HG03175 (cell line): ENCODE results near the gene PPP4C.

Source experiments
- ATAC-seq: cut with Tn5 transposase; IDR thresholded peaks from one replicate; pipeline ENCODE4 v1.9.1; 2021; ENCODE audit warnings: mild to moderate bottlenecking, moderate library complexity; ENCODE audit not compliant: unreplicated experiment

The PPP4C gene

DNA sequence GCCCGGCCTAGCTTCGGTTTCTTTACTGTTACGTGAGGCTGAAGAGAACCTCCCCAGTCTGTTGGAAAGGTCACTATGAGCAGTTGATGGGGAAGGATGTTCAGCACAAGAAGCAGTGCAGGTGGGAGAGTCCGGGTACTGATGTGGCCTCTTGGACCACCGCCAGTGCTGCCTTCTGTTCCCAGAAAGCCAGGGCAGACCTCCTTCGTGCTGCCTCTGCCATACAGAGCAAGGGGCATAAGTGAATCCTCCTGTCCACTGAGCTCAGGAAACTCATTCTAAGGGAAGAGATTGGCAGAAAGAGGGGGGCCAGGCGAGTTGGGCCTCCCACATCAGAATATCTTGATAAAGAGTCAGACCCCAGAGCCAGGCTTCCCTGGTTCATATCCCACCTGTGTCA lies 3.7 kb downstream of the PPP4C start:
- ATAC-seq, result no peak

DNA sequence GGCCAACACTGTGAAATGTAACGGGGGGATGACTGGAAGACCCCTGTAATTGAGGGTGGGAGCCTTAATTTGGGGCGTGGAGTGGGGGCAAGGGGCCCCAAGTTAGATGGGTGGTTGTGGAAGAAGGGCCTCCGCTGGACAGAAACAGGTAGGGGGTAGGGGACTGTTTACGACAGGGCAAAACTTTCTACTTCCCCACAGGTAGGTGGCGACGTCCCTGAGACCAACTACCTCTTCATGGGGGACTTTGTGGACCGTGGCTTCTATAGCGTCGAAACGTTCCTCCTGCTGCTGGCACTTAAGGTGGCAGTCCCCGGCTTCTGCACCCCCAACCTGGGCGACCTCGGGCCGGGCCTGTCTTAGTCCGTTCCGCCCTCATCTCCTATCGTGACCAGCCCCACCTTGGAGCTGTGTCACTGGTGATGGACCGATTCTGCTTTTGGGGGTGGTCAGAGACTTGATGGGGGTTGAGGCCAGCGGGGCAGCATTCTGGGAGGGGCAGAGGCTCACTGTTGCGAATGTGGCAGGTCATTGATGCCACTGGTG lies 6.8 kb downstream of the PPP4C start:
- no peak for ATAC-seq

DNA sequence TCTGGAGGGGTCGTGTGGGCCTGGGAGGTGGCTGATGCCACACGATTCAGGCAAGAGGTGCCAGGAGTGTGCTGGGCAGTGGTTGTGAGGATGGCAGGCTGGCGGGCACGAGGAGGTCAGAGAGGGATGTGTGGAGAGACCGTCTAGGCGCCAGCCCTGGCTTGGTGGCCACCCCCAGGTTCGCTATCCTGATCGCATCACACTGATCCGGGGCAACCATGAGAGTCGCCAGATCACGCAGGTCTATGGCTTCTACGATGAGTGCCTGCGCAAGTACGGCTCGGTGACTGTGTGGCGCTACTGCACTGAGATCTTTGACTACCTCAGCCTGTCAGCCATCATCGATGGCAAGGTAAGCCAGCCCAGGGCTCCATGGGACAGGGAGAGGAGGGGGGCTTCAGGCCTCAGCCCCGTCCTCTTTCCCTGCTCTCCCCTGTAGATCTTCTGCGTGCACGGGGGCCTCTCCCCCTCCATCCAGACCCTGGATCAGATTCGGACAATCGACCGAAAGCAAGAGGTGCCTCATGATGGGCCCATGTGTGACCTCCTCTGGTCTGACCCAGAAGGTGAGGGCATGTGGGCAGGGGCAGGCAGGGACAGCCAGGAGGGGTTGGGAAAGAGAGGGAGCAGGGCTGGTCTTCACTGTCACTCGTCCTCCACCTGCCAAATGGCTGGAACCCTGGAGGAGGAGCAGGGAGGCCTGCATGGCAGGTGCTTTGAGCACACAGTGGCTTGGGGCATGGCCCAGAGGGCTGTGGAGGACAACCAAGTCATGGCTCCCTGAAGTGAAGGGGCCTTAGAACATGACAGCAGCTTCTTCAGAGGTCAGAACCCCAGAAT lies 7.6 kb downstream of the PPP4C start:
- no peak for ATAC-seq

DNA sequence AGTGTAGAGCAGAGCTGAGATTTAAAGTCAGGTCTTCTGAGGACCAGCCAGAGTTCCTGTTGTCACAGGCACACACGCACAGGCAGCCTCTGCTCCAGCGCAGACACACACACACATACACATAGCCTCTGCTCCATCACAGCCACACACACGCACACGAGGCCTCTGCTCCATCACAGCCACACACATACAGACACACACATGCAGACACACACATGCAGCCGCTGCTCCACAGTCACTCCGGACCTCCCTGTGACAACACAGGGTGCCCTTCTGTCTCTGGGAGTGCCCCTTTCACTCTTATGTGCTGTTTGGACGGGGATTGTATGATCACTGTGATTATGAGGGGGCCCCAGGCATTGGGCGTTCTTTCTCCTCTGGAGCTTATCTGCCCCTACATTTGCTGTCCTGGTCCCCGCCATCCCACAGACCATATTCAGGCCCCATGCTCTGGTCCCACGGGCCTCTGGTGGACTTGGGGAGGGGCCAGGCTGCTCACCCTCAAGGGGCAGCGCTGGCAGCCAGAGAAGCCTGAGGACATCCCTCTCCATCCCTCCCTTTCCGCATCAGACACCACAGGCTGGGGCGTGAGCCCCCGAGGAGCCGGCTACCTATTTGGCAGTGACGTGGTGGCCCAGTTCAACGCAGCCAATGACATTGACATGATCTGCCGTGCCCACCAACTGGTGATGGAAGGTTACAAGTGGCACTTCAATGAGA lies 8.5 kb downstream of the PPP4C start:
- ATAC-seq, result no peak

DNA sequence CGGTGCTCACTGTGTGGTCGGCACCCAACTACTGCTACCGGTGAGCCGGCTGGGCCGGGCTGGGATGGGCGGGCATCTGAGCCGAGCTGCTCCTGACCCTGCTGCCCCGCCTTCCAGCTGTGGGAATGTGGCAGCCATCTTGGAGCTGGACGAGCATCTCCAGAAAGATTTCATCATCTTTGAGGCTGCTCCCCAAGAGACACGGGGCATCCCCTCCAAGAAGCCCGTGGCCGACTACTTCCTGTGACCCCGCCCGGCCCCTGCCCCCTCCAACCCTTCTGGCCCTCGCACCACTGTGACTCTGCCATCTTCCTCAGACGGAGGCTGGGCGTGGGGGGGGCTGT lies 9.0 kb downstream of the PPP4C start:
- ATAC-seq, result no peak

DNA sequence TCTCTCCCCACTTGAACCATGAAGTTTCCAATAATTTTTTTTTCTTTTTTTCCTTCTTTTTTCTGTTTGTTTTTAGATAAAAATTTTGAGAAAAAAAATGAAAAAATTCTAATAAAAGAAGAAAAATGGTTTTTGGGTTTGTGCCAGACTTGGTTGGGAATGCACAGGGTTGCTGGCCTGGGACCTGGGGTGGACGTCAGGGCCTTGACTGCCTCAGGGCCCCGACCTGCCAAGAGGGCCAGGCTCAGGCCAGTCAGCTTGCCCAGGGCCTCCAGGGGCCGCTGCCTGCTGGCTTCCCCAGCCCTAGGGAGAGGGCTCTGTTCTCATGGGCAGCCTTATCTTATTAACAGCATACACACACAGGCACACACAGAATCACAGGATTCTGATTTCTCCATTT lies 9.5 kb downstream of the PPP4C start:
- ATAC-seq, result no peak

DNA sequence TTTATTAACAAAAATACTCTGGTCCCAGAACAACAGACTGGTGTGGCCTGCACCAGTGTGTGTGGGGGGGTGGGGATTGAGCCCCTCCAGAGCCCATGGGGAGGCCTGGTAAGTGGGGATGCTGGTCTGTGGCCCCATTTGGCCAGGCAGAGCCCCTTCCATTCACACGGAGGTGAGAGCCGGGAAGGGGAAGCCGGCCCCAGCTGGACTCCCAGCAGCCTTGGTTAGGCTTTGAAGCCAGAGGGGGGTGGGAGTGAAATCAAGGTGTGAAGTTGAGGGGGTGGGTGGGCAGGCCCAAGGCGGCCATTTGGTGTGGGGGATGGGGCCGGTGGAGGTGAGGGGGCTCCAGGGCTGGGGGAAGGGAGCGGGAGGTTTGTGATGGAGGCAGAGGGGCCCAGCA lies 10.0 kb downstream of the PPP4C start:
- no peak for ATAC-seq

DNA sequence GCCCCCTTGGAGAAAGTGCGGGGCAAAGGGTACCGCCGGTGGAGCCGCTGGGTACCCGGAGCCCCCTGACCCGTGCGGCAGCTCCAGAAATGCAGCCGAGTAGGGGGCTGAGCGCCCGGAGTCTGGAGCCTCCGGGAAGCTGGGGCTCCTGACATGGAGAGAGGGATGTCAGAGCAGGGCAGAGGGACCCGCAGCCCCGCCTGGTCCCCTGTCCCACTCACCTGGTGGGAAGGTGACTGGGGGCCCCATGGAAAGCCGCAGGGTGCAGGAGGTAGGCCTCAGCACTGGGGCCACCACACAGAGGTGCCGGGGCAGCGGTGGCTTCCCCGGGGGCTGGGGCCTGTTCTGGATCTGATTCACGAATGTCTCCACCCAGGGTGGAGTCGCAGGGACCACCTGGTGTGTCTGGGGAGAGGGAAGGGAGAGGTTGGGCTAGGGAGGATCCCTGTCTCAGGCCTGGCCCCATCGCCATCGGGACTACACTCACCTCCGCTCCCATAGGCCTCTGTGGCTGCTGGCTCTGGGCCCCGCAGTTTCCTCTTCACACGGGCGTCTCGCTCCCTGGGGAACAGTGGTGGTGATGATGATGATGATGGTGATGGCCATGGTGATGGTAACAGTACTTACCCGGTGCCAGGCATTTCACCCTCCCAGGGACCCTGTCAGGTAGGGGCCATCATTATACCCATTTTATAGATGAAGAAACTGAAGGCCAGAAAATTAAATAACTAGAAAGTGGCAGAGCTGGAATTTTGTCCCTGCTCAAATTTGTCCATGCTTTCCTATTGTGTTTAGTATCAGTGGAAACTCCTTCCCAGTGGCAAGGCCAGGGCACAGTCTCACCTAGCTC lies 10.7 kb downstream of the PPP4C start:
- no peak for ATAC-seq

DNA sequence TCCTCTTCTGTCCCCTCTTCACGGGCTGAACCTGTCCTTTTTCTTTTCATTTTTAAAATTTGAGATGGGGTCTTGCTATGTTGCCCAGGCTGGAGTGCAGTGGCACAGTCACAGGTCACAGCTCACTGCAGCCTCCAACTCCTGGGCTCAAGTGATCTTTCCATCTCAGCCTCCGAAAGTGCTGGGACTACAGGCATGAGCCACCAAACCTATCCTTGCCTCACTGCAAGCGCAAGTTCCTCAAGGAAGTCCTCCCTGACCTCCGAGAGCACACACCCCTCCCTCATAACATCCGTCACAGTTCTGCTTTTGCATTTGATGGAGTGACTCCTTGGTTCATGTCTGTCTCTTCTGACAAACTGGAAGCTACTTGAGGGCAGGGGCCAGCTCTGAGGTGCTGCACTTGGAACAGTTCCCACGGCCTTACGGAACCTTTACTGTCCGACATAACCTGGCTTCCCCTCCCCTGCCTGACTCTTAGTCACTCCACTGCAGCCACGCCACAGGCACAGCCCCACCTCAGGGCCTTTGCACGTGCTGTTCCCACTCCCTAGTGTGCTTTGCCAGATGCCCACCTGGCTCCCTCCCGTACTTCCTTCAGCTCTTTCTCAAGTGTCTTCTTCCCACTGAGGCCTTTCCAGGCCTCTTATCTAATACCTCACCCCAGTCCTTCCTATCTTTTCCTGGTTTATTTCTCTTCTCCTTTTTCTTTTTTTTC lies 11.5 kb downstream of the PPP4C start:
- no peak for ATAC-seq

DNA sequence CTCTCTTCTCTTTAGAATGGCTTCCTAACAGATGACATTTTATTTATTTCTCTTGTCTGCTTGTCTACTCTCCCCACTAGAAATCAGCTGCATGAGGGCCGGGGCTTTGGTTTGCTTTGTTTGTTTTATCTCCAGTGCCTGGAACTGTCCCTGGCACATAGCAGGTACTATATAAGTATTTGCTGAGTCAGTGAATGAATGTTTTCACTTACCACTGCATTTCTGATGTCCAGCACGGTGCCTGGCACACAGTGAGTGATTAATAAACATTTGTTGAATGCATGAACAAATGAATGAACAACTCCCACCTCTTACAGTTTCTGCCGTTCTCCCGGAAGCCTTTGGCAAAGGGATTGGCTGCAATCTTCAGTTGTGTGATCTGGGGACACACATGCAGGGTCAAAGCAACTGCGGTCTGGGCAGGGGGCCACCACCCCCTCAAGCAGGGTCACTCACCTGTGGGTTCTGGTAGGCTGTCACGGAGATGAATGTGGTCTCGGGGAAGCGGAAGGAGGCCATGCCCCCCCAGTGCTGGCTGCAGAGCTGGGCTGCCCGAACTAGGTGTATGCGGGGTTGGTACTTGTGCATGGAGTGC lies 12.5 kb downstream of the PPP4C start:
- ATAC-seq, result no peak

DNA sequence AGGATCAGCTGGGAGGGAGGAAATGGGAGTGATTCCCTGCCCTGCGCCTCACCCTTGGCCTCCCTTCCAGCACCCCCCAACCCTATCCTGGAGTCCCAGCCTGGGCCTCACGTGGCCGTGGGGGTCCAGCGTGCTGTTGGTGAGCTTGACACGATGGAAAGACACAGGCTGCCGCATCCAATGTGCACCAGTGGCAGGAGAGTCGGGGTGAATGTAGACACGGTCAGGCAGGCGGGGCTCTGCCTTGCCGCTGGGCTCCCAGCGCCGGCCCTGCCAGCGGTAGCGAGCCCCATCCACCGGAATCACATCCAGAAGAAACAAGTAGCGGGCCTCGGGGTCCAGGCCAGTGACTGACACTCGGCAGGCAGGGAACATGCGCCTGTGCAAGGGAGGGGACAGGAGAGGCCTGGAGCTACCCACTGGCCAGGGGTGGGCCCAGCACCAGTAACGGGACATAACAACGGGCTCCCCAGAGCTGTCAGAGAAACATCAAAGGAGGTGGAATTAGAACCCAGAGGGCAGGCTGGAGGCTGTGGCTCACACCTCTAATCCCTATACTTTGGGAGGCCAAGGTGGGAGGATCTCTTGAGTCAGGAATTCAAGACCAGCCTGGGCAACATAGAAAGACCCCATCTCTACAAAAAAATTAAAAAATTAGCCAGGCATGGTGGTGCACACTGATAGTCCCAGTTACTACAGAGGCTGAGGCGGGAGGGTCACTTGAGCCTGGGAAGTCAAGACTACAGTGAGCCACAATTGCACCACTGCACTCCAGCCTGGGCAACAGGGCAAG lies 13.2 kb downstream of the PPP4C start:
- no peak for ATAC-seq

DNA sequence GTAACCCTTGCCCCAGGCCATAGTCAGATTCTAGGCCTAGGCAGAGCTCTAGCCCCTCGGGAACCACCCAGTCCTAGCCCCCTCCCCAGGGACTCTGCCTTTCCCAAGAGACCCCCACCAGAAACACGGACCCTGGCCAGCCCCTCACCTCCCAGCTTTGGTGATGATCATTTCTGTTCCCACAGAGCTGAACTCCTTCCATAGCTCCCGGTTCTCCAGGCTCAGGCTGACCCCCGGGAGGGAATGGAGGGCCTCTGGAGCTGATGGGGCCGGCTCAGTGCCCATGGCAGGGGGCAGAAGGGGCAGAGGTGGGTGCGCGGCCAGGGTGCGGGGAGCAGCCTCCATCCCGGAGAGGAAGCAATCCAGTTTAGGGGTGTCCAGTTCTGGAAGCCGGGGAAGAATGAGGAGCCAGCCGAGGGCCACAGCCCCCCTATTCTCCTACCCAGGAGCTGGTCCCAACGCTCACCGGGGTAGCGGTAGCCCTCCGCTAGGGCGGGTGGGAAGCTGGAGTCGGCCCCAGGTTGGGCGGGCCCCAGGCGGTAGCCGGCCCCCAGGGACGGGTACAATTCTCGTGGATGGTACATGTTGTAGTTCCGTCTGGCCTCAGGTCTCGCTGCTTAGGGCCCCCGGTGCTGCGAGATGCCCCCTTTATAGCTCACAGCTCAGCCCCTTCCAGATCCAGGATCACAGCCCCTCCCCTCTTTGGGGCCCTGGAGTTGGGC lies 15.0 kb downstream of the PPP4C start:
- no peak for ATAC-seq

DNA sequence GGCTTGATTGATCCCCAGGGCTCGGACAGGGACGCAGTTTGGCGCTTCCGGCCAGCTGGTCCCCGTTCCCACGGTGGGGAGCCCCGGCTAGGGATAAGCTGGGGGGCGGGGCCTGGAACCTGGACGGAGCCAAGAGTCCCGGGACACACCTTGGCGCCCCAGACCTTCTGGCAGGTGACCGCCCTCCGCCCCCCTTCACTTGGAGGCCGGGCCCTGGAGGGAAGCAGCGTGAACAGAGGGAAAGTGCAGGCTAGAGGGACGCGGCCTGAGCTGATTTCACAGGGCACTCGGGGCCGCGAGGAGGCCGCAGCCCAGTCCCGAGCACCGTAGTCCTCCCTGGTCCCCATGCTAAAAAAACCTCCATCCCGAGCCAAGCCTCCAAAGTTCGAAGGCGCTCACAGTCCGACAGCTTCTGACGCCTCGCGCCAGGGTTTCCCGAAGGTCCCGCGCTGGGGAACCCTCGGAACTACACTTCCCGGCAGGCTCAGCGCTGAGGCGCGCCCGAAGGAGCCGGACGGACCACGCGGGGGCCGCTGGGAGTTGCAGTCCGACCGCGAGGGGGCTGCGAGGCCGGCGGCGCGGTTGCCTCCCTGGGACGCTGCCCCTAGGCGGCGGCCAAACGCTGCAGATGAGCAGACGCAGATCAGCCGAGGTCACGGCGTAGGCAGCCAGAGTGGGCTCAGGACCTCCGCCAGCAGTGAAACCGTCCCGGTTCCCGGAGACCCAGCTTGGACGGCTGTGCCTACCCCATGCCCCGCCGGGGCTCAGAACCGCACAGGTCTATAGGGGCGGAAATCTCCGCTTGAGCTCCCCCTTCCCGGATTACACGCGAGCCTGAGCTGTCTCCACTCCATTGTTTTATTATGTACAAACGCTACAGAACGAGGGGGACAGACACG lies 15.9 kb downstream of the PPP4C start, which contains the start of gene TBX6:
Gene TBX6 (minus strand): TSS at position 451 of the 899 bp plus-strand sequence. CDS start 731 bp downstream, outside the sequence.
- peak; percentile 63 for ATAC-seq

DNA sequence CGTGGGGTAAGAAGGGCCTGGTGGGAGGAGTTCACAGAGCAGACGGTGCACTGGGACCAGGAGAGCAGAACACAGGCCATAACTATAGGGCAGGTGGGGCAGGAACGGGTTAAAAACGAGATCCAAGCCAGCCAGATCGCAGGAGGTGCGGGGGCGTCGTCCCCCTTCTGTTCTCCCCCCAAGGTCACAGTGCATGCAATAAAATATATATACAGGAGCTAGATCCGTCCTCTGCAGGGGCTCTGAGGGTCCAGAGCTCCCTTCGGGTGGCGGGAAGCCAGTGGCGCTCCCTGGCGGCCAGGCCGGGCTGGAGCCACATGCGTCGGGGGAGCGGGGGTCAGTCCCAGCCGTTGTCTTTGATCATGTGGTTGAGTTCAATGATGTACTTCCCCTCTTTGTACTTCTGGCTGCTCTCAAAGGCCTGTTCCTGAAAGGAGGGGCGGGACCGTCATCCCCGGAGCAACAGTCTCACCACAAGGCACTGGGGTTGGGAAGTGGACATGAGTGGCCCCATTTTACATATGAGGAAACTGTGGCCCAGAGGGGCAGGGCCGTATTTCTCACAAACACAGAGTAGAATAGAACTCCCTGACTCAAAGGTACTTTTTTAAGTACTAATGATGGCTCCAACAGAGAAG lies 16.7 kb downstream of the PPP4C start:
- ATAC-seq, result peak; percentile 45

DNA sequence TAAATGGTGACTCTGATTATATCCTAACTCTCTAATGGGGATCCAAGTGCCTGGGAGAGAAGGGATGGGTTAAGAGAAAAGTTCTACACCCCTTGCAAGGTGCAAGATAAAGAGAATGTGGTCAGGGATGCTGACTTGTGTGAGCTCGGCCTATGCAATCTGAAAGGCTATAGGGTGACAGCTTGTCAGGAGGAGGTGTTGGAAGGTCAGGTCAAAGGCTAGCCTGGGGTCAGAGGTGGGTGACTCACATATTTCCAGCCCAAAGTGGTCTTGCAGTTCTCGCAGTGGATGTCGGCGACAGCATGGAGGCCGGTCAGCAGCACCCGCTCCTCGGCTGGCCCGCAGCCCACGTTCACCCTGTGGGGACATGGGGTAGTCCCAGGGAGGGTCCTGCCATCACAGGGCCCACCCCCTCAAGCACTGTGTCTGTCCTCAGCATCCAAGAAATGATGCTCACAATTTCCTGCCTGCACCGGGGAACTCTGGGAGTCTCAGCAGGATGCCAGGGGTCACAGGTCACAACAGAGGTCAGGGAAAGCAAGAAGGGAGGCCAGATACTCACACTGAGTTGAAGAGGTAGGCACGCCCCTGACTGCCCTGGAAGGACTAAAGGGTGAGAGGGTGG lies 18.9 kb downstream of the PPP4C start:
- ATAC-seq, result no peak

DNA sequence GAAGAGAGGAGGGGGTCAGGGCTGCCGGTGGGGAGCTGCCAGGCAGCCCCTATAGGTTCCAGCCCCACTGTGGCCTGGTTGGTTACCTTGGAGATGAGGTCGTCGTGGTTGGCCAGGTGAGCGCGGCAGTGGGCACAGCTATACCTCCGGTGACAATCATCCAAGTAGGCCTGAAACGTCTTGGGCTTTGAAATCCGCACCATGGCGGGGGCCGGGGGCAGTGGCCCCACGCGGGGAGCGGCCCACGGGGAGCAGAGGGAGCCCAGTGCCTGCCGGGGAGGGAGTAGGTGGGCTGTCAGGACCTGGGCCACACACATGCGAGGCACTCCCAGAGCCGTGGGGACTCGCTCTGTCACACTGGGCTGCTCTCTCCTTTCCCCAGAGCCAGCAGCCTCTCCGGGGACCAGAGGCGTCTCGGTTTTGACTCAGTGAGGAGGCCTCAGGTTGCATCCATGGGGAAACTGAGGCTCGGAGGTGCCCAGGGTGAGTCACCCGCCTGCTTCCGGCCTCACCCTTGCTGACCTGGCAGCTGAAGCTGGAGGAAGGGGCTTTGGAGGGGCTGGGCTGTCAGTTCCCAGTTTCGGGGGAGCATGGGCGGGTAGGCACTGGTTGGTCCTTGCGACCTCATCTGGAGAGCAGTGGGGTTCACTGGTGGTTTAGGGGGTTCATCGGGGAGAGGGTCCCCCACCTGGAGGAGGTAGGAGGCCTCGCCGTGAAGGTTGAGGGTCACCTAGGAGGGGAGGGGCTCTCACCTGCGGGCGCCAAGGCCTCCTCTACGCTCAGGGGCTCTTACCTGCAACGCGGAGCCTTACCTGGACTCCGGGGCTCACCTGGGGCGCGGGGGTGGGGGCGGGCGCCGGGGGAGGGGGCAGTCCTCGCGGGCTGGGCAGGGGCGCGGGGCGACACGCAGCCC lies 19.6 kb downstream of the PPP4C start:
- no peak for ATAC-seq
